GM18907 (cell line): ENCODE results near the gene COLEC12.
A peak's percentile ranks its signal among the peaks of the same experiment; 100 is the strongest.

ENCODE experiments used
- ATAC-seq: cut with Tn5 transposase; IDR thresholded peaks from one replicate; pipeline ENCODE4 v1.9.1; 2021; ENCODE audit warnings: mild to moderate bottlenecking, moderate library complexity; ENCODE audit not compliant: unreplicated experiment

COLEC12 gene

DNA sequence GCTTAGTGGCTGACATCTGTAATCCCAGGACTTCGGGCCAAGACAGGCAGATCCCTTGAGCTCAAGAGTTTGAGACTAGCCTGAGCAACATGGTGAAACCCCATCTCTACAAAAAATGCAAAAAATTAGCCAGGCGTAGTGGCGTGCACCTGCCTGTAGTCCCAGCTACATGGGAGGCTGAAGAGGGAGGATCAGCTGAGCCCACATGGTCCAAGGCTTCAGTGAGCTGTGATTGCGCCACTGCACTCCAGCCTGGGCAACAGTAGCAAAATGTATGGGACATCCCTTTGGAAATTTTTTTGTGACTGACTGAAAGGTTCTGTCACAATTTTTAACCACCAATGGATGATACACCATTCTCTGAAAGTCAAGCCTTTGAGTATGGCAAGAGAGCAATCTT, 6.3 kb upstream of the COLEC12 start:
- ATAC-seq, result no peak

DNA sequence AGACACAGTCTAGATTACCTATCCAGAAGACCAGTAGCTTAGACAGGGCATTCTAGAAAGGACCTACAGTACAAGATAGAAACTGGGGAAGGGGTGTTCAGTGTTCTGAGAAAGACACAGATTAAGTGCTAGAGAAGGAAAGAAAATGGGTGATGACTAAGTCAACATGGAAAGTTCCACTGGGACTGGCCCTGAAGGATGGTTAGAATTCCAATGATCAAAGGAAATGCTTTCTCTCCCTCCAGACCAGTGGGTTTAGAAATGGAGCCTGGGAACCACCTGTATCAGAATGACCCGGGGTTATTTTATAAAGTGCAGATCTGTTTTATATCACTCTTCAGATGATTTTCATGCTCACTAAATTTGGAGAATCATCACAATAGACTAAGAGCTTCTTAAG, 5.8 kb upstream of the COLEC12 start:
- ATAC-seq, result no peak

DNA sequence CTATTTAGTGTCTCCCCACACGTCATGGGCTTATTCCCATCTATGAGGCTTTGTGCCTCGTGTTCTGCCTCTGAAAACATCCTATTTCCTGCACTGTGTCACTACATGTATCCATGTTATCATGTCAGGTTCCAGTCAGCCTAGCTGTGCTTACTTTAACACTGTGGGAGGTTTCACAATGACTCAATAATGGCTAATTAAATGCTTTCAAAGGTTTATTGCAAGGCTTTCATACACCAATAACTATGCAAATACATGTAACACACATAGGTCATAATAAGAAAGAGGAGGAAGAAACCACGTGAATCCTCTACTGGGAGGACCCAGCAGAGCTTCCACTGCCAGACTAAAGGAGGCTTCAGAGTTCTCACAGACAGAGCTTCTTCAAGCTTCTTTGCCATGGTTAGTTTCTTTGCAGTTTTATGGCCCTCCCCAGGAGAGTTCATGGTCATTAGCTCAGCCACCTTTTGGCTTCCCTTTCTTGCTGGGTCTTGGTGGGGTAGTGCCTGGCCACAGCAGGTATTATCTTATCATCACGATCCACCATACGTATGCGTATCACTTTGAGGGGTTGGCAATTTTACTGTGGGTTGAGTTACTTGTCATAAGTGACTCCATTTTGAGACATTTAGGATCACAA, 5.1 kb upstream of the COLEC12 start:
- peak; percentile 98 for ATAC-seq

DNA sequence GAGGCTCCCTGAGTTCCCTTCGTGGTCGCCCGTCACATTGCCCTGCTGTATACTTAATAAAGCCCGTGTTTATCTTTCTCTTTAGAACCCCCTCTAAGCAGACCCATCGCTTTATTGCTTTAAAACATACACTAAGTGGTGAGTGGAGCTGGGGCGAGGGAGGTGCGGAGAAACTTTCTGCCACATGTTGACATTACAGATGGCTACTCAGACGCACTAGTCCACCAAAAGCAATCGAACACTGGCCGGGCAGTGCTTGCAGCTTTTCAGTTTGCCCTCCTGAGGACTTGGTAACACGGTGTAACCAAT, 859 bp upstream of the COLEC12 start:
- ATAC-seq, result no peak

DNA sequence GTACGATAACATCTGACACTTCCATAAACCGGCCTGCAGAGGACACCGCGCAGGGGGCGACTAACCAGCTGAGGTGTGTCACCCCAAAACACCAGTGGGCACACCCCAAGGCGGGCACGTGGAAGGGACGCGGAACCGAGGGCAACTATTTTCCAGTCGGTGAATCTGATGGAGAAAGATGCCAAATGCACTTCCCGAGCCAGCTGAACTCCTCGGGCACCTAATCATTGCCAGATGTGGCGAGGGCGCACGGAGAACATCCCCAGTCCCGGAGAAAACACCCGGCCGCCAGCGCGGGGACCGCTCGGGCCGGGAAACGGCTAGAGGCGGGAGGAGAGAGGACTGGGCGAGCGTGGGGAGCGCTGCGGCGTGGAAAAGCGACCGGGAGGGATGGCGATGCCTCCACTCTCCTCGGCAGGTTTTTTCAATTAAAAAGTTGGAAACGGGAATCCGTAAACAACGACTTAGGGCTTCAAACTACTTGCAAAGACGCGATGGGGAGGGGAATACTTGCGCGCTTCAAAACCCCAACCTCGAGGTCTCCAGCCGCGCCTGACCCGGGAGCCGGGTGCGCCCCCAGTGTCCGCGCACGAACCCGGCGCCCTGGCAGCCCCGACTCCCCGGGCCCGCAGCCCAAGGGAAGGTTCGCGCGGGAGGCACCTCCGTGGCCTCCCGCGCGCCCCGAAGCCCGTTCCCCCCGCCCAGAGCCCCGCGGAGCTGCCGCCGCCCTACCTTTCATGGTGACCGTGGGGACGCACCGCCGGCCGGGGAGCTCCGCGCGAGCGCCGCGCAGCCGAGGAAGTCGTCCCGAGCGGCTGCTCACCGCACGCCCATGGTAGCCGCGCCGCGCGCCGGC, 497 bp downstream of the COLEC12 start:
- no peak for ATAC-seq

DNA sequence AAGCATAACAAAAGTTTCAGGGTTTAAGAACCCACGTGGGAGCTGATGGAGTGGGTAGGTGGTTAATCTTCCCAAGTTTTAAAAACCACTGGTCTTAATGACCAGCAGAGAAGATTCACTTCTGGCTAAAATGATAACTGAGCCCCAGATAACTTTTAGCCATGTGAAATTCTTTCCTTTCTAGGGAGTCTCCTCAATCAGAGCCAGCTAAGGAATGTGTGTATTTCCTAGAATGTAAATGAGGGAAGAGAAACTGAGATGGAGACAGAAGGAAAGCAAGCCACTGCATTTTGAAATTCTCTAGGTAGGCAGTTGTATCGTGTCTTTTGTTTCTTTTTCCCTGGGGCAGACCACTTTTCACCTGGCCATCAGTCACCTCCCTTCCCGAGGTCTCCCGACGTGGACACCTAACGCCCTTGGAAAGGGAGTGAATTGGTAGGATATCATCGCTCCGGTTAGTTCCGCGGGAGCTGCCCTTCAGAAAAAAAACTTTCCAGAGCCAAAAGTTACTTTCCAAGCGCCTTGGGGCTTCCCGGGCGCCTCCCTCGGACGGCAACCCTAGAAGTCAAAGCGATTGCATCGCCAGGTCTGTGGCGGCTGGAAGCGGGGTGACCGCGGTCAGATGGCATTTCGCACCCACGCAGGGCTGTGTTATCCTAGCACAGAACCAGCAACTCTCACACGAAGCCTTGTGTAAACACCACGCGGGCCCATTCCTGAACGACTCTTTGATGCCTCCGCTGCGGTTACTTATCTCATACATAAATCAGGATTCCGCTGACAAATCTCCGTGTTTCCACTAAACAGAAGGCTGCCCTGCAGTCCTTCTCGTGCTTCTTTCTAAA, 1.3 kb downstream of the COLEC12 start:
- no peak for ATAC-seq

DNA sequence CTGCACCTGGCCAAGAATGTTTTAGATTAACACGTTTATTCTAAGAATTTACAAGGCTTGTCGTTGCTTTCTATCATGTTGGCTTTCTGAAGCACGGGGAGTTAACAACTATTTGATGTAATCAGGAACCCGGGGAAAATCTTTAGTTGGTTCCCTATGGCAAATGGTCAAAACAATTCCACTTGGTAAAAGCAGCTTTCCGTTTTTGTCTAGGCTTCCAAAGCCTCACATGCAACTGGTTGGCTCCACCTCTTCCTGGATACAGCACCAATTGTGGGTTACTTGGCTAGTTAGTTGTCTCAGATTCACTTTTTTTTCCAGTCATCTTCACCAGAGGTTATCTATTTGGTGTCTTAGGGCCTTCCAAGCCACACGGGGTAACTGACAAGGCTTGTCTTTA, 2.8 kb downstream of the COLEC12 start:
- no peak for ATAC-seq

DNA sequence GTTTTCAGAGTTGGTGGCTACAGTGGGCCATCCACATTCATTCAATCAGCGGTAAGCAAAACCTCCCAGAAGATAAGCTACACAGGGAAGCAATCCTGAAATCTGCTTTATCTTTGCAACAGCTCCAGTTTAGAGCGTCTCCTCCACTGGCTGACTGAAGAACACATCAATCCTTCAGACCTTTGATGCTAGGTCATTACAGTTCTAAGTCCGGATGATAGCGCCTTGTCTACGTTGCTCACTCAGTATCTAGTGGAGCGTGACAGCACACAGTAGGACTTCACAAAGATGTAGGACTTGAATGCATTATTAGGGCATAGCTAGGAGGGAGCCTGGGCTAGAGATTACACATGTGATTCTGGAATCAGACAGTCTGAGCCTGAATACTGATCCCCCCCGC, 5.0 kb downstream of the COLEC12 start:
- no peak for ATAC-seq

DNA sequence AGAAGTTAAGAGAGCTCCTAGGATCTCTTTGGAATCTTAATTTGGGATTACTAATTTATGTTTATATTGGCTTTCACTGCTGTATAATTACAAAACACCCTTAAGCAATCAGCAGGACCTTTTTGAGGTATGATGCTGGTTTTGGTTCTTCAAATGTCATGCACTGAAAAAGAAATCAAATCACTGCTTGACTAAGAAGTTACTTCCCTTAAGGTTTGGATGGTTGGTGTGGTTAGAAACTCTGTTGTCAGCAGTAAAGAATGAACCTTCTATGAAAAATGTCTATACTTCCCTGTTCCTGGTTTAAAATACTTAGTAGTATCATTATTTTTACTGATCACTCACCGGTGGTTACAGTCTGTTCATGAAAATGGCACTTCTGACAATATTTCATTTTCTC, 5.5 kb downstream of the COLEC12 start:
- ATAC-seq, result peak; percentile 52

DNA sequence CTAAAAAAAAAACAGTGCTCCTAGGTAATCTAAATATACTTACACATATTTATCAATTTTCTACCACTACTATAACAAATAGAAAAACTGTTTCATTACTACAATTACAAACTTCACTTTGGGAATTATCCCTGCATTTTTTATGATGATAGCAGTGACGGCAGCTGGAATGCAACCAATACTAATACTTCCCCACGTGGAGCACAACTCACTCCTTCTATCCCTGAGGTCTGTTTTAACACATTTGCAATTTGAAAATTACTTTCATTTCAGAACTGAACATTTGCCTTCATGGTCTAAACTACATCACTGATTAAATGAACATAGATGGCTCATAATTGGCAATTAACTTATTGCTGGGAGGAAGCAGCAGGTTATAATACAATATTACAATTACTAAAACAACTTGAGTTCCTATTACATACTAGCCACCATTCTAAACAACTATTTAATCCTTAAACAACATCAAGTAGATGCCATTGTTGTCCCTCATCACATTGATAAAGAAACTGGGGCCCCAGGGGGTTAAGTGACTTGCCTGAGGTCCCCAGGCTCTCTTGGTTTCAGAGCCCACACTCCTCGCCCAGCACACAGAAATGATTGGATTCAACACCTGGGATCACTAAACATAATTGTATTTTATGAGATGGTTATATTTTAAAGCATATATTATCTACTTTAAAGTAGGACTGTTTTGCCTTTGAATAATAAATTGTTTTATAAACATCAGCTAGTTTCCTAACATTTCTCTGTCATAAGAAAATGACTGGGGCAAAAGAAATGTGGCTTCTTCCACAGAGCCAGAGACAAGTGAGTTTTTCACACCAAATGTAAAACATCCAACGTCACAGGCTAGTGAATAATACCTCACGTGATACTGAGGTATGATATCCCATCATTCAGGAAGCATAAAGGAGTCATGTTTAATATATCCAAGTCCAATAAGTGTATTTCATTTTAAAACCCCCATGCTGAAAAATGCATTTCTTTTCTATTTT, 6.2 kb downstream of the COLEC12 start:
- ATAC-seq, result no peak

DNA sequence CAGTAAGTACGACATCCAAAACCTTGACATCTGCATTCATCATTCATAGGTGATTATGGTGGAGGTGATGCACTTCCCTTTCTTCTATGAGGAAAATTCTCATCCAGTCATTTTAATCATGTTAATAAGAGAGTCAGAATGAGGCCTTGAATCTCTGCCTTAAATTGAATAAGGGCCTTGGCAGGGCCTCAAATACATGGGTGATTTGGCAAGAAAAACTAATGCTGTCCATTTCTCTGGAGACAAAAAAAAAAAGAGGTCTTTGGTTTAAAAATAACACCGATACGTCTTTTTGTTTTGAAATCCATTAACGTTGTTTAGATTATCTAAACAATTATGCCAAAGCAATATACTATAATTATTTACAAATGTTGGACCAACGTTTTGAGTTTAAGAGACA, 8.1 kb downstream of the COLEC12 start:
- ATAC-seq, result no peak

DNA sequence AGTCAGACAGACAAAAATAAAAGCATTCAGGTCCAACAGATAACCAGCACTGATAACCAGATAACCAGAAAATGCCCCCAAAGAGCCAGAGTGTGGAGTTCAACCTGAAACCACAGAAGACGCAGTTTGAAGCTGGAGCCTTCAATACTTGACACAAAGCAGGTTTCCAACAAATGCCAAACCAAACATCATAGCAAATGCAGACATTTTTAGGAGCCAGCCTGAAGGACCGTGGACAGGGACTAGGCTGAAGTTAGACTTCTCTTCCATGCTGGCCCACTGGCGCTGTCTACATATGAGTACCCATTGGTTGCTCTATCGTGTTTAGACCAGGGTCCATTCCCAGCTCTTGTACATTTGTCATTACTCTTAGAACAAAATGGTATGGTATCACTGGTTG, 9.9 kb downstream of the COLEC12 start:
- ATAC-seq, result no peak

DNA sequence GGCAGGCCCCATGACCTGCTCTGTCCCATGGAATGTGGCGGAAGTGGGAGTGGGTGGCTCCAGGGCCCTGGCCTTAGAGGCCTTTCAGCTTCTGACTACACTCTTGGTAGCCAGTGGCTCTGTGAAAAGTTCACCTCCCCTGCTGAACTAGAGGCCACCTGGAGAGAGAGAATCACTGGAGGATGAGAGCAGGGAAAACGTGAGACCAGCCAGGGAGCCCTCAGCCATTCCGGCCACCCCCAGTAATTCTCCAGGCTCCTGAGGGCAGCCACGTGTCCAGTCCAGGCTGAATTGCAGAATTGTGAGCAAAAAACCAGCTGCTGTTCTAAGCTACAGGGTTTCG, 10.5 kb downstream of the COLEC12 start:
- ATAC-seq, result no peak

DNA sequence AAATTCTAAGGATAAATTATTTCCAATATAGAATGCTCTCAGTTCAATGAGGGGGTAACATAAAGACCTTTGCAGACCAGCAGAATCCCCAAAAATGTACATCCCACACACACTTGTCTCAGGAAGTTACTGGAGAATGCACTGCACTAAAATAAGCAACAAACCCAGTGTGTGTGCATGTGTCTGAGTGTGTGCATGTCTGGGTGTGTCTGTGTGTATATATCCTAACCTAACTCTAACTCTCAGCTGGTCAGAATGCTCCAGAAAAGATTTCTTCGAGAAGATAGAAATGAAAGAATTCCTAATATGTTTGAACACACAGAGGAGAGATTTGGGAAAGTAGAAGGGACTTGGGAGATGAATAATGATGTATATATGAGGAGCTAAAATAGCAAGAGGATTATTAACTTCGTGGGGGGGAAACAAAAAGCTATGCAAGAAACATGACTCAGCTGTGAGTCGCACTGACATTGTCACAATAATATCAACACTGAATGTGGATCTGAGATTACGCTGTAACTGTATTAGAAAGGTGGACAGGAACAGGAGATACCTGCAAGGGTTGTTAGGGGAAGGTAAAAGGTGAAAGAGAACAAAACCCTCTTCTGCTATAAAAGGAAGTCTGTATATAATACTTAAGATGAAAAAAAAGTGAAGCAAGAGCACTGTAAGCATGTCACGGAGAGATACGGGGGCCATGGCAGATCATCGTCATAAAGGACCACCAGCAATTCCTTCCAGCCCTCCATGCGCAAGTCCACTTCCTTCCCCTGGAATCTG, 11.1 kb downstream of the COLEC12 start:
- ATAC-seq, result no peak

DNA sequence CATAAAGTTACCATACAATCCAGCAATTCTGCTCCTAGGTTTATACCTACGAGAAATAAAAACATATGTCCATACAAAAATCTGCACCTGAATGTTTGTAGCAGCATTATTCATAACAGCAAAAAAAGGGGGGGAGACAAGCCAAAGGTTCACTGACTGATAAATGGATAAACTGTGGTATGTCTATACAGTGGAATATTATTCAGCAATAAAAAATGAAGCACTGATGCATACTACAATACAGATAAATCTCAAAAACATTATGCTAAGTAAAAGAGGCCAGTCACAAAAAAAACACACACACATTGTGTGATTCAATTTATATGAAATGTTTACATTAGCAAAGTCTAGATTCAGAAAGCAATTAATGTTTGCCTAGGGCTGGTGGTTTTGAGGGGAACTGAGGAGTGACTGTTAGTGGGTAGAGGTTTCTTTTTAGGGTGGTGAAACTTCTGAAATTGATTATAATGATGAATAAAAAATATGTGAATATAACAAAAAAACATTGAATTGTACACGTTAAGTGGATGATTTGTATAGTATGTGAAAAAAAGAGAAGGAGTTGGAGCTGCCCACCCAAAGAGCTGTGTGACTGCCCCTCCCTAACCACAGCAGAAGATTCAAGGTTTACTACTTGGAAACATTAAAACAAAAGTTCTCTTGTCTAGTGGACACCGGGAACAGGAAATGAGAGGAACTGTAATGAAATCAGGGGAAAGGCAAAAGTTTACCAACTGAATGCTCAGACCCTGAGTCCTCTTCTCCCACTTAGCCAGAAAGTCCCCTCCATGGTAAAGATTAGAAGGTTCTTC, 13.4 kb downstream of the COLEC12 start:
- ATAC-seq, result no peak

DNA sequence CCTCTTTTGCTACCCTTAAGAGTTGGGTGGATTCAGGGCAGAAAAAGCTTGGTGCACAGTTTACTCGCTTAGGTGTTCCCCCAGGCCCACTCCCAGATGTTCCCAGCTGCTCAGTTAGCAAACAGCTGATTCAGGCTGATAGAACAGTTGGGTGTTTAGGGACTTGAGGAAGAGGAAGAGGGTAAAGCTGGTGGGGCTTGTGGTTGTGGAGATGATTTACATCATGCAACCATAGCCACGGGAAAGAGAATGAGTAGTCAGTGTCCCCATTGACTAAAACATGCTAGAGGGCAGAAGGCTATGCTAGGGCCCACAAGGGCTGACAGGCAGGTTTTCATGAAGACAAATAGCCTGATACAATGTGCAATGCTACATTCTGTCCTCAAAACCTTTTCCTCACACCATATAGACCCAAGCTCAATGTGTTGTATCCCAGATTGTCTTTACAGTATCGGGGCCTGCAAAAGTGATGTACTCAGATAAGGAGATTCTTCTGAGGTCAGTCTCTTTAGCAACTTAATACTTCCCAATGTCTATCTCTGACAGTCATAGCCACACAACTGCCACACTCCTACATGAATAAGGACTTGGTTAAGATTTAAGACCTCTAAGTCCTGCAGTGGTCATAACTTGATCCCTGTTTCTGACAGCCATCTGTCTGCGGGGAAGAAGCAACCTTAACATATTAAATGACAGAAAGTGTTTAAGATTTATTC, 15.6 kb downstream of the COLEC12 start:
- peak; percentile 95 for ATAC-seq

DNA sequence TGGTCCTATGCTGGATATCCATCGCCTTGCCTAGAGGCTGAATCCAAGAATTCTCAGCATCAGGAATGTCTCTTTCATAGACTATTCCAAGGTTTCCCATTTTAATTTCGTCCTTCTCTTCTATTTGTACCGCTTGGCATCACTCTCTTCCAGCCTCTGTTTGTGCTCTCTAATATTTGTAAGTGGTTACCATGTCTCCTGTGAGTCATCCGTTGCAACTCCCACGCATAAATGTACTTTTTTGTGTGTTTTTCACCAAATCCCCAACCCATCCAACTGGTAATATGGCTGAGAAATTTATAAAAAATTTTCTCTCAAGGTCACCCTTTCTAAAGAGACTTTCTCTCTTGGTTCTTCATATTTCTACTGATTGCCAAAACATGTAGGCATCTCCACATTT, 21.8 kb downstream of the COLEC12 start:
- no peak for ATAC-seq

DNA sequence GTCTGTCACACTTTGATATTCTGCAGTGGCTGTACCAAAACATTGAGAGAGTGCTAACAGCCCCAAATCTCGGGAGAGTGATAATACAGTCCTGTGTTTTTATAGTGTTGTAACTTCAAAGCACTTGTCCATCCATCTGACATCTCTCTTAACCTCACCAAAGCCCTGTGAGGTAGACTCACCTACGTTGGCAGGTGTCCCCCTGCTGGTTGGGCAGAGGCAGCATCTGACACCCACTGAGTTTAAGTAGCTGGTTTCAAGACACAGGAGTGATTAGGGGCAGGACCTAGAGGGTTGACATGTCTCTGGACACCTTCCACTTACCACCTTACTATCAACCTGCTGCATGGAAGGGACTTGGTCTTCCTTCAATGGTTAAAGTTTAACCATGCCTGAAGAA, 22.9 kb downstream of the COLEC12 start:
- ATAC-seq, result no peak

DNA sequence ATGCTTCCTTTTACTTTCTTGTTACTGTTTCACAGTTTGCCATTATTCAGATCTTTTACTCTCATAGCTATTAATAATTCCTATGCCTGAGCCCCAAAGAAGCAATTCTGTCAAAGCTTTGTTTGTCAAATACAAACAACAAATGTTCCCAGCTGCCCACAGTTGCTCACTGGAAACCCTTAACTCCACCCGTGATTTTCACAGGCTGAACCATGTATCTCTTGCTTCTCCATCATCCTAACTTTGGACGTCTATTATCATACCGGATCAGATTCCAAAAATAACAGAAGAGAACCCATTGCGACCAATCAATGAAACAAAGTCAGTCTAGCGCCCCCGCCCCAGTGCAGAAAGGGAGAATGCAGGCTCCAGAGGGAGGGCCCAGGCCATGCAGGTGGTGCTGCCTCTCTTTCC, 24.2 kb downstream of the COLEC12 start:
- no peak for ATAC-seq
